ENCODE results near the gene ANXA3.

DNA sequence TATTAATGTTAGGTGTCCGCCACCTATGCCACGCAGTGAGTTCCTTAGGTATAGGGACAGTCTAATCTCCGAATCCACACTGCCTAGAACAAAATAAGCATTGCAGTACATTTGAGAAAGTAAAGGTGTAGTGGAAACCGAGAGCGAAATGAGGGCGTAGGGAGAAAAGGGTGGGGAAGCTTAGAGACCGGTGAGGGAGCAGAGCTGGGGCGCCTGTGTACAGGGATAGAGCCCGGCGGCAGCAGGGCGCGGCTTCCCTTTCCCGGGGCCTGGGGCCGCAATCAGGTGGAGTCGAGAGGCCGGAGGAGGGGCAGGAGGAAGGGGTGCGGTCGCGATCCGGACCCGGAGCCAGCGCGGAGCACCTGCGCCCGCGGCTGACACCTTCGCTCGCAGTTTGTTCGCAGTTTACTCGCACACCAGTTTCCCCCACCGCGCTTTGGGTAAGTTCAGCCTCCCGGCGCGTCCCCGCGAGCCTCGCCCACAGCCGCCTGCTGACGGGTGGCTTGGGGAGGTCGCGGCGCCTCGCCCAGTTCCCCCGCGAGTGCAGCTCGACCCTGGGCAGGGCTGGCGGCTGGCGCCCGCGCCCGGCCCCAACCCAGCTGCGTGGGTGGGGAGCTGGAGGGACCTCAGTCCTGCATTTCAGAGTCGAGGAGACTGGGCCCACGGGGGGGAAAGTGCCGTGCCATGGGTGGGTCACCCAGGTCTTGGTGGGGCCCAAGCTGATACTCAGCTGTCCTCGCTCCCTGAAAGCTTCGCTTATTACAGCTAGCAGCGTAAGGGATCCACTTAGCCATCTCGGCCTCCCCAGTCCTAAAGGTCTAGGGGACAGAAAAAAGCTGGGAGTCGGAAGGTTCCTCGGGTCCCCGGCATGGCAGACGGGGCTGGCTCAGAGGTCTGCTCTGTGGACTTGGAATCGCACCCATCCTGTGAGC lies at the start of gene ANXA3:
- TF ChIP-seq, protein P1, sequence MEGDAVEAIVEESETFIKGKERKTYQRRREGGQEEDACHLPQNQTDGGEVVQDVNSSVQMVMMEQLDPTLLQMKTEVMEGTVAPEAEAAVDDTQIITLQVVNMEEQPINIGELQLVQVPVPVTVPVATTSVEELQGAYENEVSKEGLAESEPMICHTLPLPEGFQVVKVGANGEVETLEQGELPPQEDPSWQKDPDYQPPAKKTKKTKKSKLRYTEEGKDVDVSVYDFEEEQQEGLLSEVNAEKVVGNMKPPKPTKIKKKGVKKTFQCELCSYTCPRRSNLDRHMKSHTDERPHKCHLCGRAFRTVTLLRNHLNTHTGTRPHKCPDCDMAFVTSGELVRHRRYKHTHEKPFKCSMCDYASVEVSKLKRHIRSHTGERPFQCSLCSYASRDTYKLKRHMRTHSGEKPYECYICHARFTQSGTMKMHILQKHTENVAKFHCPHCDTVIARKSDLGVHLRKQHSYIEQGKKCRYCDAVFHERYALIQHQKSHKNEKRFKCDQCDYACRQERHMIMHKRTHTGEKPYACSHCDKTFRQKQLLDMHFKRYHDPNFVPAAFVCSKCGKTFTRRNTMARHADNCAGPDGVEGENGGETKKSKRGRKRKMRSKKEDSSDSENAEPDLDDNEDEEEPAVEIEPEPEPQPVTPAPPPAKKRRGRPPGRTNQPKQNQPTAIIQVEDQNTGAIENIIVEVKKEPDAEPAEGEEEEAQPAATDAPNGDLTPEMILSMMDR (IDR thresholded peaks at IDR 0.05), result no peak
- TF ChIP-seq POLR2AphosphoS5 (IDR thresholded peaks at IDR 0.05) (peak in 2 of 3 donors; percentile 67 to 81), POLR2A (IDR thresholded peaks at IDR 0.05) (peak in 1 of 4 donors; percentile 71)

Data from stomach (tissue), 4 donors.